ENCODE measurements around the gene CDC42BPB. TPM values are rescaled to one million over a fixed set of nuclear protein-coding genes. Genes with fewer than 3 reads are reported as not detected.

The CDC42BPB gene
- total RNA-seq, 1 donor from 2014 or later, result 96.5 TPM

GRCh38 chr14:102923925-102924486 is 133.3 kb downstream of the CDC42BPB start:
- Histone ChIP-seq H3K27me3 (peaks cover 9% of the 10 kb centered on the region), H3K4me1 (peaks cover 5 to 12% of the 10 kb centered on the region in 2 donors), H3K36me3 (no peaks in the 10 kb centered on the region), H3K9me3 (no peaks in the 10 kb centered on the region), H3K4me3 (no peak overlapping the region), H3K27ac (no peak overlapping the region)
- TF ChIP-seq CTCF (IDR thresholded peaks at IDR 0.05), result no peak
- intact Hi-C loops (cut with DNase I), result no loop called here
- DNase-seq (ENCODE audit: low spot score in 2 of 2), result no peak

GRCh38 chr14:102923201-102923924 is 134.0 kb downstream of the CDC42BPB start:
- H3K27me3 ChIP-seq, result peaks cover 2% of the 10 kb centered on the region
- H3K27ac ChIP-seq, result no peak overlapping the region
- H3K4me3 ChIP-seq, result peak overlapping the region in 1 of 2 donors; percentile 29
- DNase-seq (ENCODE audit: low spot score in 2 of 2), result no peak
- no peaks in the 10 kb centered on the region for H3K36me3 ChIP-seq
- TF ChIP-seq CTCF (IDR thresholded peaks at IDR 0.05), result no peak
- intact Hi-C loops (cut with DNase I), result no loop called here
- no peaks in the 10 kb centered on the region for H3K9me3 ChIP-seq
- peaks cover 0 to 6% of the 10 kb centered on the region in 2 donors for H3K4me1 ChIP-seq

GRCh38 chr14:102922490-102923200 is 134.7 kb downstream of the CDC42BPB start, which contains the start of gene AMN:
AMN (plus strand) TSS chr14:102922663; CDS start chr14:102922689, 26 bp downstream.
- TF ChIP-seq CTCF (IDR thresholded peaks at IDR 0.05), result no peak
- Histone ChIP-seq H3K36me3 (no peaks in the 10 kb centered on the region), H3K9me3 (no peaks in the 10 kb centered on the region), H3K4me1 (peaks cover 0 to 3% of the 10 kb centered on the region in 2 donors), H3K27me3 (no peaks in the 10 kb centered on the region), H3K4me3 (peak within 1 kb of the TSS in 1 of 2 donors; percentile 29), H3K27ac (no peak within 1 kb of the TSS)
- no peak for DNase-seq (ENCODE audit: low spot score in 2 of 2)
- intact Hi-C loops (cut with DNase I), result no loop called here

DNA sequence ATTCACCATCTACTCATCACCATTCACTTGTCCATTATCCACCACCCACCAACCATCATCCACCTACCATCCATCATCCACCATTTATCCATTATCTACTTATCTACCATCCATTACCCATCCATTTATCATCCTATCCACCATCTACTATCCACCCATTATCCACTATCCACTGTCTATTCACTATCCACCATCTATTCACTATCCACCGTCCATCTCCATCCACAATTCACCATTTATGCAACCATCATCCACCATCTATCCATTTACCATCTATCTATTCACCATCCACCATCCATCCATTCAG is 136.4 kb downstream of the CDC42BPB start:
- intact Hi-C loops (cut with DNase I), result no loop called here
- Histone ChIP-seq H3K4me3 (no peak overlapping the region), H3K4me1 (peaks cover 0 to 3% of the 10 kb centered on the region in 2 donors), H3K36me3 (no peaks in the 10 kb centered on the region), H3K9me3 (no peaks in the 10 kb centered on the region), H3K27me3 (no peaks in the 10 kb centered on the region), H3K27ac (no peak overlapping the region)
- DNase-seq (ENCODE audit: low spot score in 2 of 2), result no peak
- TF ChIP-seq CTCF (IDR thresholded peaks at IDR 0.05), result no peak

- DNase-seq (ENCODE audit: low spot score in 2 of 2), result no peak
- Histone ChIP-seq H3K4me3 (no peak overlapping the region), H3K9me3 (no peaks in the 10 kb centered on the region), H3K4me1 (peaks cover 0 to 3% of the 10 kb centered on the region in 2 donors), H3K27ac (no peak overlapping the region), H3K27me3 (no peaks in the 10 kb centered on the region), H3K36me3 (no peaks in the 10 kb centered on the region)
- intact Hi-C loops (cut with DNase I), result no loop called here
- no peak for TF ChIP-seq CTCF (IDR thresholded peaks at IDR 0.05)
Measured at GRCh38 chr14:102920273-102920997, 136.9 kb downstream of the CDC42BPB start.

All from ascending aorta (tissue), 2 donors.